Activated CD4-positive, alpha-beta T cell treated with anti-CD3 and anti-CD28 coated beads, Interleukin-2, Interleukin-4, amounts not matched to agents 100 ng/mL and 50 ng/mL, durations not matched to agents 16 hours and 8 hours (primary cell): ENCODE measurements around the gene UBE2K.
"Not testable (repeated sequence)": the region's sequence is repeated elsewhere in the genome, so short reads cannot be mapped to it uniquely, and the experiment has no call there.

ENCODE experiments used
- DNase-seq: peaks from one replicate; pipeline ENCODE4 v3.0.0-alpha.2; 2020; ENCODE audit warnings: low spot score

Gene UBE2K, protein sequence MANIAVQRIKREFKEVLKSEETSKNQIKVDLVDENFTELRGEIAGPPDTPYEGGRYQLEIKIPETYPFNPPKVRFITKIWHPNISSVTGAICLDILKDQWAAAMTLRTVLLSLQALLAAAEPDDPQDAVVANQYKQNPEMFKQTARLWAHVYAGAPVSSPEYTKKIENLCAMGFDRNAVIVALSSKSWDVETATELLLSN

DNA sequence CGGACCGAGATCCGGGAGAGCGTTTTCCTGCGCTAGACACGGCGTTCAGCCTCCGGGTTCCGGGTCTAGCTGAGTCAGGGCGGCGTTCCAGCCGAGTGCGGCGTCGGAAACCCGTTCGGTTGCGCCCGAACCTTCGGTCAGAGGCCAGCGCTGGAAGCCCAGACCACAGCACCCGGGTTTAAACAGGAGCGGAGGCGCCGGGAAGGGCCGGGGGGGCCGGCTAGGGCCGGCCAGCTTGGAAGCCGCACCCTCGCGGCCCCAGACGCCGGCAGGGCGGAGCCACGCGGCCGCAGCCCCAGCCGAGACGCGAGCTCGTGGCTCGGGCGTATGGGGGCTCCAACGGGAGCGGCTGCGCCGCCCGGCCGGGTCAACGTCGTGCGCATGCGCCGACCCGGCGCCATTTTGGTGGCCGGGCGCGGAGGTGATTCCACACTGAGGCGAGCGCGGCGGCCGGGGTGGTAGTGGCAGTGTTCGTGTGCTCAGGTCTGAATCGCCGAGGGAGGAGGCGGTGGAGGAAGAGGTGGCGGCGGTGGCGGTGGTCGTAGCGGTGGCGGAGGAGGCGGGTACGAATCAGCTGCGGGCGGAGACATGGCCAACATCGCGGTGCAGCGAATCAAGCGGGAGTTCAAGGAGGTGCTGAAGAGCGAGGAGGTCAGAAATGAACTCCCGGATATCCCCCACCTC is at the start of gene UBE2K:
TSS of gene UBE2K (plus strand) at position 397 of the 684 bp plus-strand sequence. CDS start at position 589, 192 bp downstream.
- peak; percentile 90 for DNase-seq

DNA sequence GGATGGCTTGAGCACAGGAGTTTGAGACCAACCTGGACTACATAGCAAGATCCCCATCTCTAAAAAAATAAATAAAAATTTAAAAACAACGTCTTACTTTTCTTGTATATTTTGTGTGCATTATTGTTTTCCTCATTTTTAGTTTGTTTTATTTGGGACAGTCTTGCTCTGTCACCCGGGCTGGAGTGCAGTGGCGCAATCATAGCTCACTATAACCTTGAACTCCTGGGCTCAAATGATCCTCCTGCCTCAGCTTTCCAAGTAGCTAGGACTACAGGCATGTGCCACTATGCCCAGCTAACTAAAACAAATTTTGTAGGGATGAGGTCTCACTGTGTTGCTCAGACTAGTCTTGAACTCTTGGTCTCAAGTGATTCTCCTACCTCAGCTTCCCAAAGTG is 49.7 kb upstream of the UBE2K start:
- DNase-seq, result no peak

DNA sequence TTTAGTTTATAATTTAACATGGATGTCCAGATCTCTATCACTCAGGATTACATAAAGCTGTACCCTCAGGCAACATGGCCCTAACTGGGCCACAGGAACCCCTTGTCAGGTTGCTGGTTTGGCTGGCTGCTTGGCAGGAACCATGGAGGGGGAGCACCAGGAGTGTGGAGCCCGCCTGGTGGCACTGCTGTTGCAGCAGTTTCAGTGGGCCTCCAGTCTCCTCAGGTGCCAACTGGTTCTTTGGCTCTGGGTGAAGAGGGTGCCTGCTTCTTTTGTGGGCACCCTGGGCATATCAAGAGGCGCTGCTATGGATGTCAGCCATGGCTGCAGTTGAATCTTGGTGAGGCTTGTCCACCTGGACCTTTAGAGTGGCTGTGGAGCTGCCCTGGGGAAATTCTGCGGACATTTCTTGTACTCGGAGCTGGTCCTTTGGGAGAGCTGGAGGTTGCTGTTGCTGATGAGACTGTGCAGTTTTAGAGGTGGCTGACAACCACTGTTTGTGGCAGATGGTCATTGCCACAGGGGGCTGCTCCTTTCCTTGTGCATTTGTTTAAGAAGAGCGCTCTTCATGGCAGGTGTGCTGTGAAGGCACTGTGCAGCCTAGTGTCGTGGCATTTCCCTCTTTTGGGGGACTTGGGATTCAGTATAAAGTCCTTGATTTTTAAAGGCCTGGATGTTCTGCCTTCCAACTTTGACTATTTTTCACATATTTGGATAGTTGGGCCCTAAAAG is 48.9 kb upstream of the UBE2K start:
- no peak for DNase-seq

DNA sequence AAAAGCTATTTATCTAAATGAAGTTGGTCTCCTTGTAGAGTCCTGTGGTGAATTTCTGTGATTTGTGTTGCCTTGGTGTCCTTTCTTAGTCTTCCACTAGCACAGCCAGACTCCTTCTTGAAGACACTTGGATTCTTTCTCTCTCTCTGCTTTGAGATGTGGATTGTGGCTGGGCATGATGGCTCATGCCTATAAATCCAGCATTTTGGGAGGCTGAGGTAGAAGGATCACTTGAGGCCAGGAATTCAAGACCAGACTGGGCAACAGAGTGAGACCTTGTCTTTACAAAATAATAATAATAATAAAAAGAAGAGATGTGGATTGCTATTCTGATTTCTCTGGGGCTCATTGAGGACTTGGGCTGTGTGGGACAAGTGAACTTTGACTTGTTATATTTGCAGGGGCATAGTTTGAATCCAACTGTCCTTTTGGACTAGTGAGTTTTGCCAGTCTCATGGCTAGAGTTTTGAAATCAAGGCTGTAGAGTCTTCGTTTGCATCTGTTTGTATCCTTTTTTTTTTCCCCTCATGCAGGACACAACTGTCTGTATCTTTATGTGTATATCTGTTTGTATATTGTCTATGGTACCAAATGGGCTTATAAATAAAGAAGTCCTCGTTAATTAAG is 48.2 kb upstream of the UBE2K start:
- DNase-seq, result no peak

DNA sequence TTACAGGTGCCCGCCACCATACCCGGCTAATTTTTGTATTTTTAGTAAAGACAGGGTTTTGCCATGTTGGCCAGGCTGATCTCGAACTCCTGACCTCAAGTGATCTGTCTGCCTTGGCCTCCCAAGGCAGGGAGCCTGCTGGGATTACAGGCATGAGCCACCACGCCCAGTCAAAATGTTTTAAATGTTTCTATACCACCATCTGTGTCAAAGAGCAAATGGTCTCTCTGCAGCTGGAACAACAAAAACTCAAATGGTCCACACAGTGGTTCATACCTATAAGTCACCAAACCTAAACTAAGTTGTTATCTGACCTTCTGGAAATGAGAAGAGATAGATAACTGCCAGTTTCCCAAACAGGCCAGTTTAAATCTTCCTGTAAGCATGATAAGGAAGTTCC is 46.4 kb upstream of the UBE2K start:
- DNase-seq, result not testable (repeated sequence)

DNA sequence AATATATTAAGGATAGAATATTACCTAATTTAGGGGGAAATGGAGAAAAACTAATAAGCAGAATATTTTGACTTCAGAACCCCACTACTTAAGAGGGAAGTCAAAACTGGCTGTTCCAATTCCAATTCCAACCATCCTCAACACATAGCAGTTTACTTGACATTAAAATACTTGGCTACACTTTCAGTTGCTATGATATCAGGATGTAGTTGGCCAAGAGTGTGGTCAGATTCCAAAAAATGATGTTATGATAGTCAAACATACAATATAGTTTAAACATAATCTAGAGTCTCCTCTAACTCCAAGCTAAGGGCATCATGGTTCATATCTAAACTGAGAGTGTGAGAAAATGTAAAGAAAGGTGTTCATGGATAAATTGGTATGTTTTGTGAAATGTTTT is 42.7 kb upstream of the UBE2K start:
- DNase-seq, result no peak

DNA sequence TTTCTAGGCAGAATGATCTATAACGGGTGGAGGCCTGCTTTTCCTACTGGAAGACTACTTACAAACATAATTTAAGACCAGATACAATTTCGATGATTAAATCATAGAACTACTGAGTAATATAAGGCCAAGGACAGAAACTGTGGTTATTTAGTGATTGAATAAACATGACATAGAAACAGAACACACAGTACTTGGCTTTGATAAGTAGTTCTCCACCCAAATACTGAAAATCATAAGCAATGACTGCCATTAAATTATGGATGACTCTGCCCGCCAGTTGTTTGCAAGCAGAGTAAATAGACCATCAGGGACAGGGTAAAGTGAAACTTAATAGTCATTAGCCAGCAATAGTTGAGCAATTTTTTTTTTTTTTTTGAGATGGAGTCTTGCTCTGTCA is 42.1 kb upstream of the UBE2K start:
- peak; percentile 44 for DNase-seq

DNA sequence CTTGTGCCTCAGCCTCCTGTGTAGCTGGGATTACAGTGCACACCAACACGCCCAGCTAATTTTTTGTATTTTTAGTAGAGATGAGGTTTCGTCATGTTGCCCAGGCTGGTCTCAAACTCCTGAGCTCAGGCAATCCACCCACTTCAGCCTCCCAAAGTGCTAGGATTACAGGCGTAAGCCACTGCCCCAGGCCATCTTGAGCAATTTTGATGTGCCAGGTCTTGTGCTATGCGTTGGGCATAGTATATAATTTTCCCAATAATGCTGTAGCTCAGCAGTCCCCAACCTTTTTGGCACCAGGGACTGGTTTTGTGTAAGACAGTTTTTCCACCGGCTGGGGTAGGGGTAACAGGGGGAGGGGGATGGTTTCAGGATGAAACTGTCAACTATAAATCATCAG is 41.3 kb upstream of the UBE2K start:
- not testable (repeated sequence) for DNase-seq

DNA sequence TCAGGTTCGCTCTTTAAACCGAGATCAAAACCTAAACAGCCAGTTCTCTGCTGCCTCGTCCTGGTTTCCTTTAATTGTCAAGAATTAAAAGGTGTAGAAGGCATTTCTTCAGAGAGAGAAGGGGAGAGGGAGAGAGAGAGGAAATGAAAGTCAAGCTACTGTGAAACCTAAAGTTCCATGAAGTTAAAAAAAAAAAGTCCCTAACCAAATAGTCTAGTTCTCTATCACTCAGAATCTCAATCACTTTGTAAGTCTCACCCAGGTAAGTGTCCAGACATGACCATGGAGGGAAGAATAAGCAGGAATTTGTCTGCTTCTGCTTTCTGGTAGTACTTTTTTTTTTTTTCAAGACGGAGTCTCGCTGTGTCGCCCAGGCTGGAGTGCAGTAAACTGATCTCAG is 40.5 kb upstream of the UBE2K start:
- DNase-seq, result peak; percentile 20

DNA sequence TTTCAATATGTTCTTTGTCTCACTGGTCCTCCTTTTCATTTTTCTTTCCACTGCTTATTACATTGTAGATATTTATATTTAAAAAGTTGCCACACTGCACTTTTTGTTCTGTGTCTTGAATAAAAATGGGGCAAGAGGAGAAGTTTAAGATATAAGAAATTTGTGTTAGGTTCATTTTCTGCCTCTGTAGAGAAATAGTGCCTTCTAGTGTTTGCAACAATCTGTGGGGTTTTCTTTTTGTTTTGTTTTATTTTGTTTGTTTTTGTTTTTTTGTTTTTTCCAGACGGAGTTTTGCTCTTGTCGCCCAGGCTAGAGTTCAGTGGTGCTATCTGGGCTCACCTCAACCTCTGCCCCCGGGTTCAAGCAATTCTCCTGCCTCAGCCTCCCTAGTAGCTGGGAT is 39.2 kb upstream of the UBE2K start:
- DNase-seq, result no peak

DNA sequence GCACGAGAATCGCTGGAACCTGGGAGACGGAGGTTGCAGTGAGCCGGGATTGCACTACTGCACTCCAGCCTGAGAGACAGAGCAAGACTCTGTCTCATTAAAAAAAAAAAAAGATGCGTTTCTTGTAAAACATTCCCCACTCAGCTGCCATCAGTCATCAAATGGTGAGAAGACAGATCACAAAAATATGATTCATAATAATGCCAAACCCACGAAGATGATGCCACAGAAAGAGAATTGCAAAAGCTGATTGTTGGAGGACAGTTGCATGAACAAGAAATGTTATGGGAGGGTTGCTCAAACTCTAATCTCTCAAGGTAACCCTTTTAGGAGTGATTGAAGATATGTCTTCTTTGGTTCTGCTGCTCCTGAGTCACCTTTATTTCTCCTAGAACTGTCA is 37.9 kb upstream of the UBE2K start:
- DNase-seq, result no peak

DNA sequence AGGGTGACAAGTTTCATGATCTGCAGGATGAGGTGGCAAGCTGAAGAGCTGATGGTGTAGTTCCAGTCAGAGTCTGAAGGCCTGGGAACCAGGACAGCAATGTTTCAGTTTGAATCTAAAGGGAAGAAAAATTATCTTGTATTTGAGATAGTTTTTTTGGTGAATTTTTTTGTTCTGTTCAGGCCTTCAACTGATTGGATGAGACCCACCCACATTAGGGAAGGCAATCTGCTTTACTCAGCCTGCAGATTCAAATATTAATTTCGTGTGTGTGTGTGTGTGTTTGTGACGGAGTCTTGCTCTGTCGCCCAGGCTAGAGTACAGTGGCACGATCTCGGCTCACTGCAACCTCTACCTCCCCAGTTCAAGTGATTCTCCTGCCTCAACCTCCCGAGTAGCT is 37.2 kb upstream of the UBE2K start:
- no peak for DNase-seq

DNA sequence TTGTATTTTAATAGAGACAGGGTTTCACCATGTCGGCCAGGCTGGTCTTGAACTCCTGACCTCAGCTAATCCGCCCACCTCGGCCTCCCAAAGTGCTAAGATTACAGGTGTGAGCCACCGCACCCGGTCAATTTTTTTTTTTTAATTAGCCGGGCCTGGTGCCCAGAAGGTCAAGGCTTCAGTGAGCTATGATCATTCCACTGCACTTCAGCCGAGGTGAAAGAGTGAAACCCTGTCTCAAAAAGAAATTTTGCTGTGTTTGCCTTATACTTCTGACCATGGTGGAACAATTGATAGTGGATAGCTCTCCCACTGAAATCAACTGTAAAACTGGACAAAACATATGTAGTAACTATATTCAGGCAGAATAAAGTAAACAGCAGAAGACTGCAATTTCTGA is 35.3 kb upstream of the UBE2K start:
- no peak for DNase-seq

DNA sequence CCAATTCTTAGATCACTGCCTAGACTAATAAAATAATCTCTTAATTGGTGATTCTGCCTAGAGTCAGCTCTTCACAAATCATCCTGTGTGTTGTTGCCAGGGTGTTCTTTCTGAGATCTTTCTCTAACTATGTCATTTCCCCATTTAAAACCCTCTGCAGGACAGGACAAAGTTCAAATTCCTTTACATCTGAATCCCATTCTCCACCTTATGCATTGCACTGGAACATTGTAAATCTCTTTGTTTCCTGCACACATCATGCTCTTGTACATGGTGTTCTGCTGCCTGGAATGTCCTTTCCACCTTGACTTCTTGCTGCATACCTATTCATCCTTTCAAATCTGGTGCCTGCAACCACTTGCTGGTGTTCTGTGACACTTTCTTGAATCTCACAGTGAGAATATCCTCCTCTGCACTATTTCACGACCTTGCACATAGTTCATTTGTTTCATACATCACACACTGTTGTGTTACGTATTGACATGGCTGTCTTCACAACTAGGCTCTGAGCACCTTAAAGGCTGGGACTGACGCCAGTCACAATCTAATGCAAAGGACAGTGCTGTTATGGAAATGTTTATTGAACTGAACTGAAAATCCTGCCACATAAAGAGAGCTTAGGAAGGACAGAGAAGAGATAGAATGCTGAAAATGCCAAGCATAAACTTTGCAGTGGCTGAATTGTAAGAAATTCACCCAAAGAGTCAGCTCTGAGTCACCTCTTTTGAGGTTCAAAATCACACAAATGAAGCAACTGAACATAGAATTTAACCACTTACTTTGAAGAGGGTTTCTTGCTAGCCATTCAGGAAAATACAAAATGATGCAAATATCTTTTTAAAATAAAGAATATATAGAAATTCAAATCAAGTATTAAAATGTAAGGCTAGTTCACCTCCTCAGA is 32.9 kb upstream of the UBE2K start:
- no peak for DNase-seq

DNA sequence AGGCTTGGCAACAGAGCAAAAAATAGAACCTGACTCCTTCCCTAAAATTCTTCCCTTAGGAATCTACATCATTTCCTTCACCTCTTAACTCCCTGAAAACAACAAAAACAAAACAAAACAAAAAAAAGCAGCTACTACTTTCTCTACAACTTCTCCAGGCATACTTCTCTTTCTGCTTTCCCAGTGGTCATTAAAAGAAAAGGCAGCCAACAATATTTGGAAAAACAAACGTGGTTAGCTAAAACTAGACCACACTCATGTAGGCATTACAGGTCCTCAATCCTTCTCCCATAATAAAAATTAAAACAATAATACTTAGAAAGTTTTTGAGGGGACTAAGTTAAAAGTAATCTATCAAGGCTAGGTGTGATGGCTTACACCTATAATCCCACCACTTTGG is 30.2 kb upstream of the UBE2K start:
- no peak for DNase-seq

DNA sequence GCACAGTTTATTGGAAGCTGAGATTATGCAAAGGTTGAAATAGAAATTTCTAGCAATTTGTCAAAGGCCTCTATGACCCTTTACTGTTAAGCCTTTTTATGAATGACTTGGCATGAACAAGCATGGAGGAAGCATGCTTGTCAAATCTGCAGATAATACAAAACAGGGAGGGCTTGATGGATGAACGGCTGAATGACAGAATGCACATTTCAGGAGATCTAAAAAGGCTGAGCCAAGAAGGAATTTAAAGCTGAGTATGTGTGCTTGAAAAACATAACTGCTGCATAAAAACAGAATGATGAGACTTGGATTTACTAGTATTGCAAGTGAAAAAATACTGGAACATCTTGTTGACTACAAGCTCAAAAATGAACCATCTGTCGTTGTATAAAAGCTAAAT is 29.0 kb upstream of the UBE2K start:
- DNase-seq, result no peak

DNA sequence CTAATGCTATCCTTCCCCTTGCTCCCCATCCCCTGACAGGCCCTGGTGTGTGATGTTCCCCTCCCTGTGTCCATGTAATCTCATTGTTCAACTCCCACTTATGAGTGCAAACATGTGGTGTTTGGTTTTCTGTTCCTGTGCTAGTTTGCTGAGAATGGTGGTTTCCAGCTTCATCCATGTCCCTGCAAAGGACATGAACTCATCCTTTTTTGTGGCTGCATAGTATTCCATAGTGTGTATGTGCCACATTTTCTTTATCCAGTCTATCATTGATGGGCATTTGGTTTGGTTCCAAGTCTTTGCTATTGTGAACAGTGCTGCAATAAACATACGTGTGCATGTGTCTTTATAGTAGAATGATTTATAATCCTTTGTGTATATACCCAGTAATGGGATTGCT is 27.6 kb upstream of the UBE2K start:
- not testable (repeated sequence) for DNase-seq

DNA sequence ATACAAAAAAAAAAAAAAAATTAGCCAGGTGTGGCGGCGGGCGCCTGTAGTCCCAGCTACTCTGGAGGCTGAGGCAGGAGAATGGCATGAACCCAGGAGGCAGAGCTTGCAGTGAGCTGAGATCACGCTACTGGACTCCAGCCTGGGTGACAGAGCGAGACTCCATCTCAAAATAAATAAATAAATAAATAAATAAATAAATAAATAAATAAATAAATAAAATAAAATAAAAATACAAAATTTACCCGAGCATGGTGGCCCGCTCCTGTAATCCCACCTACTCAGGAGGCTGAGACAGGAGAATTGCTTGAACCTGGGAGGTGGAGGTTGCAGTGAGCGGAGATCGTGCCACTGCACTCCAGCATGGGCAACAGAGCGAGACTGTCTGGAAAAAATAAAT is 22.3 kb upstream of the UBE2K start:
- DNase-seq, result not testable (repeated sequence)

DNA sequence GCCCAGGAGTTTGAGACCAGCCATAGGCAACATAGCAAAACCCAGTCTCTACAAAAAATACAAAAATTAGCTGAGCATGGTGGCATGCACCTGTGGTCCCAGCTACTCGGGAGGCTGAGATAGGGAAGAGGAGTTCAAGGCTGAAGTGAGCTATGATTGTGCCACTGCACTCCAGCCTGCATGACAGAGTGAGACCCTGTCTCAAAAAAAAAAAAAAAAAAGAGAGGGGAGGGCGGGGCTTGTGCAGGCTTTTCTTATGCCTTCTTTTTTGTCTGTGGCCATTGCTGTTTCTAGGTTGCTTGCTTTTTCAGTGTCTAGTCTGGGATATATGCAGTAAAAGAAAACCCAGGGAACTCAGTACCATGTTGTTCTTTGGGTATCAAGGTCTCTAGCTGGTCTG is 16.9 kb upstream of the UBE2K start:
- DNase-seq, result not testable (repeated sequence)

DNA sequence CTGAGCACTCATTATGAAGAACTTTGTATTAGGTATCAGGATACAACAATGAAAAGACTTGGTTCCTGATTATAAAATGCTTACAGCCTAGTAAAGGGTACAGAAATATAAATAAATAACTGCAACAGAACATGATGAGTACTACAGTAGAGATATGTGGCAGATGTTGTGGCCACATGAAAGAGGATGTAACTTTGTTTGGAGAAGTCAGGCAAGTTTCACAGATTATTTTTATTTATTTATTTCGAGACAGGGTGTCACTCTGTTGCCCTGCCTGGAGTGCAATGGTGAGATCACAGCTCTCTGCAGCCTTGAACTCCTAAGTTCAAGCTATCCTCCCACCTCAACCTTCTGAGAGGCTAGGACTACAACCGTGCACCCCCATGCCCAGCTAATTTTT is 15.8 kb upstream of the UBE2K start:
- DNase-seq, result no peak

DNA sequence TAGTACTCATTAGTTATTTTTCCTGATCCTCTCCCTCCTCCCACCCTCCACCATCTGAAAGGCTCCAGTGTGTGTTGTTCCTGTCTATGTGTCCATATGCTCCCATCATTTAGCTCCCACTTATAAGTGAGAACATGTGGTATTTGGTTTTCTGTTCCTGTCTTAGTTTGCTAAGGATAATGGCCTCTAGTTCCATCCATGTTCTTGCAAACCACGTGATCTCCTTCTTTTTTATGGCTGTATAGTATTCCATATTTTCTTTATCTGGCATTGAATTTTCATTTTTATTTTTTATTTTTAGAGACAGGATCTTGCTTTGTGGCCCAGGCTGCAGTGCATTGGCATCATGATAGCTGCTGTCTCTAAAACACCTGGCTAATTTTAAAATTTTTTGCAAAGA is 11.9 kb upstream of the UBE2K start:
- DNase-seq, result no peak

DNA sequence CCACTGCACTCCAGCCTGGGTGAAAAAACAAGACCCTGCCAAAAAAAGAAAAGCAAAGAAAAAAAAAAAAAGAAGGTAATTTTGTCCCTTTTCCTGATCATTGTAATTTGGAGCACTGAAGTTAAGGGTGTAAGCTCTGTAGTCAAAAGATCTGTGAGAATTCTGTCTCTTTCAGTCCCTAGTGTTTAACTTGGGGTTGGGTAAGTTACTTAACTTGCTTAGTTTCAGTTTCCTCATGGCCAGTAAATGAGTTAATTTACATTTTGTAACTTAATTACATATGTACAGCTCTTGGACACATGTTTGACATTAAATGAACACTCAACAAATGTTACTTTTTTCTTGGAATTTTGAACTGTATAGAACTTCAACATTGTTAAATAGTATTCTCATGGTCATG is 10.9 kb upstream of the UBE2K start:
- no peak for DNase-seq
